ENCODE results near the gene ABL2. TPM values are rescaled to one million over a fixed set of nuclear protein-coding genes. Genes with fewer than 3 reads are reported as not detected.

The ABL2 gene
- total RNA-seq, 3 donors from 2014 or later (not counting 1 experiment from before 2014, with no cell fraction given) = 11.1 to 16.3 (median 12.9) TPM

DNA sequence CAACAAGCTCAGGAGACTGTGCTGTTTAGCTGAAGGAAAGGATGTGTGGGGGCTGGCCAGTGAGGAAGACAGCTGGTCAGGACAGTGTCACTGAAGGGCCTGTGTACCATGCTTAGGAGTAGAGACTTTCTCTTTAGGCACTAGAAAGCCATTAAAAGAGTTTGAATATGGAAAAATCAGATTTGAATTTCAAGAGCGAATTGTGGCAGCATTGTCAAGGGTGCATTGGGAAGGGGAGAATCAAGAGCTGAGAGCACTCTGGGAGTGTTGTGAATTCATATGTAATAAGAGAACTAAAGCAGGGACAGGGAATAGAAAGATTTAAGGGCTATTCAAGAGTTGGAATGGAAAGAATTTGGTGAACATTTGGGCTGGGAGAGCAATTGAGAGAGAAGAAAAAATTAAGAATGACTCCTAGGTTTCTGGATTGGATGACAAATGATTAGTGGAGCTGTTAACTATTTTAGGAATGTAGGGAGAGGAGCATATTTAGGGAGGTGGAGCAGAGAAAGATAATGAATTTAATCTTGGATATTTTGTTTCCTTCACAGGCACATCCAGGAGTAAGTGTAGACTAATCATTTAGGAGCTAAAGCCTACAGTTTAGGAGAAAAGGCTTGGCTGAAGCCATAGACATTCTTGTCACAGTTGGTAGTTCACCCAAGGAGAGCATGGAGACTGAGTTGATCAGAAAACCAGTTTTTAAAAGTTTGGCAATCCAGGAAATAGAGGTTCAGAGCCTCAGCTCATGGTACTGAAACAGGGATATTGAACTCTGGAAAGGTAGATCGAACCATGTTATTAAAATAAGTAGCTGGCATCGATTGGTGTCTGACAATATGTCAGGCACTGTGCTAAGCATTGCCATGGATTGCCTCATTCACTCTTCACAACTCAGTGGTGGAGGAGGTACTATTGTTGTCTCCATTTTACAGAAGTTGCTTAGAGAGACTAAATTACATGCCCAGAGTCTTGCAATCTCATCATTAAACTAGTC is 170.7 kb downstream of the ABL2 start:
- H3K4me1 ChIP-seq (ENCODE audit: control insufficient read depth, insufficient read depth, low read length) = no peaks in the 10 kb centered on the region
- 97% methylated on average over 3 of the region's 3 CpGs for WGBS (ENCODE audit: insufficient coverage)
- no peak overlapping the region for H3K27ac Mint-ChIP-seq
- H3K36me3 Mint-ChIP-seq = peaks cover 15% of the 10 kb centered on the region
- intact Hi-C loops (cut with micrococcal nuclease) = no loop called here
- H3K27ac ChIP-seq (ENCODE audit: low read length) = no peak overlapping the region
- no peak for DNase-seq
- H3K9me3 ChIP-seq (ENCODE audit: control insufficient read depth, insufficient read depth, low read length) = no peaks in the 10 kb centered on the region
- no peaks in the 10 kb centered on the region for H3K27me3 ChIP-seq (ENCODE audit: control insufficient read depth, insufficient read depth, low read length)
- H3K4me3 ChIP-seq (ENCODE audit: low read length) = no peak overlapping the region
- peaks cover 15% of the 10 kb centered on the region for H3K36me3 ChIP-seq (ENCODE audit: control insufficient read depth, insufficient read depth, low read length)
- ATAC-seq = no peak
- no peaks in the 10 kb centered on the region for H3K27me3 Mint-ChIP-seq (ENCODE audit: low read depth in 2 of 2)
- no peak overlapping the region for H3K4me3 Mint-ChIP-seq
- no peaks in the 10 kb centered on the region for H3K9me3 Mint-ChIP-seq
- H3K4me1 Mint-ChIP-seq = no peaks in the 10 kb centered on the region
- TF ChIP-seq, protein P1, sequence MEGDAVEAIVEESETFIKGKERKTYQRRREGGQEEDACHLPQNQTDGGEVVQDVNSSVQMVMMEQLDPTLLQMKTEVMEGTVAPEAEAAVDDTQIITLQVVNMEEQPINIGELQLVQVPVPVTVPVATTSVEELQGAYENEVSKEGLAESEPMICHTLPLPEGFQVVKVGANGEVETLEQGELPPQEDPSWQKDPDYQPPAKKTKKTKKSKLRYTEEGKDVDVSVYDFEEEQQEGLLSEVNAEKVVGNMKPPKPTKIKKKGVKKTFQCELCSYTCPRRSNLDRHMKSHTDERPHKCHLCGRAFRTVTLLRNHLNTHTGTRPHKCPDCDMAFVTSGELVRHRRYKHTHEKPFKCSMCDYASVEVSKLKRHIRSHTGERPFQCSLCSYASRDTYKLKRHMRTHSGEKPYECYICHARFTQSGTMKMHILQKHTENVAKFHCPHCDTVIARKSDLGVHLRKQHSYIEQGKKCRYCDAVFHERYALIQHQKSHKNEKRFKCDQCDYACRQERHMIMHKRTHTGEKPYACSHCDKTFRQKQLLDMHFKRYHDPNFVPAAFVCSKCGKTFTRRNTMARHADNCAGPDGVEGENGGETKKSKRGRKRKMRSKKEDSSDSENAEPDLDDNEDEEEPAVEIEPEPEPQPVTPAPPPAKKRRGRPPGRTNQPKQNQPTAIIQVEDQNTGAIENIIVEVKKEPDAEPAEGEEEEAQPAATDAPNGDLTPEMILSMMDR (IDR thresholded peaks at IDR 0.05) = no peak

DNA sequence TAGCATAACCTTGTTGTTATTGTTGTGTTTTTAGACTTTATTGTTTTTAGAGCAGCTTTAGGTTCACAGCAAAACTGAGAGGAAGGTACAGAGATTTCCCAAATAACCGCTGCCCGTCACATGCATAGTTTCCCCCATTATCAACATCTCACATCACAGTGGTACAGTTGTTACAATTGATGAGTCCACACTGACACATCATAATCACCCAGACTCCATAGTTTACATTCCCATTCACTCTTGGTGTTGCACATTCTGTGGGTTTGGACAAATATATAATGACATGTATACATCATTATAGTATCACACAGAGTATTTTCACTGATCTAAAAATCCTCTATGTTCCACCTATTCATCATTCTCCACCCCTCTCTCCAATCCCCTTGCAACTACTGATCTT is 173.5 kb downstream of the ABL2 start:
- H3K9me3 ChIP-seq (ENCODE audit: control insufficient read depth, insufficient read depth, low read length) = no peaks in the 10 kb centered on the region
- Mint-ChIP-seq H3K36me3 (peaks cover 15% of the 10 kb centered on the region), H3K9me3 (no peaks in the 10 kb centered on the region), H3K4me3 (no peak overlapping the region), H3K27me3 (ENCODE audit: low read depth in 2 of 2) (no peaks in the 10 kb centered on the region), H3K27ac (no peak overlapping the region), H3K4me1 (no peaks in the 10 kb centered on the region)
- WGBS (ENCODE audit: insufficient coverage) = 100% methylated on average over 2 of the region's 2 CpGs
- no peaks in the 10 kb centered on the region for H3K4me1 ChIP-seq (ENCODE audit: control insufficient read depth, insufficient read depth, low read length)
- no peak overlapping the region for H3K4me3 ChIP-seq (ENCODE audit: low read length)
- intact Hi-C loops (cut with micrococcal nuclease) = no loop called here
- no peak for ATAC-seq
- no peaks in the 10 kb centered on the region for H3K27me3 ChIP-seq (ENCODE audit: control insufficient read depth, insufficient read depth, low read length)
- peaks cover 14% of the 10 kb centered on the region for H3K36me3 ChIP-seq (ENCODE audit: control insufficient read depth, insufficient read depth, low read length)
- TF ChIP-seq, protein P1 (IDR thresholded peaks at IDR 0.05) = no peak
- H3K27ac ChIP-seq (ENCODE audit: low read length) = no peak overlapping the region
- DNase-seq = no peak

- no peak overlapping the region for H3K4me3 Mint-ChIP-seq
- no peaks in the 10 kb centered on the region for H3K27me3 Mint-ChIP-seq (ENCODE audit: low read depth in 2 of 2)
- intact Hi-C loops (cut with micrococcal nuclease) = no loop called here
- H3K27ac ChIP-seq (ENCODE audit: low read length) = no peak overlapping the region
- no peaks in the 10 kb centered on the region for H3K4me1 ChIP-seq (ENCODE audit: control insufficient read depth, insufficient read depth, low read length)
- 100% methylated on average over 1 of the region's 2 CpGs for WGBS (ENCODE audit: insufficient coverage)
- no peaks in the 10 kb centered on the region for H3K9me3 Mint-ChIP-seq
- H3K27ac Mint-ChIP-seq = no peak overlapping the region
- H3K36me3 Mint-ChIP-seq = peaks cover 15% of the 10 kb centered on the region
- peaks cover 17% of the 10 kb centered on the region for H3K36me3 ChIP-seq (ENCODE audit: control insufficient read depth, insufficient read depth, low read length)
- H3K4me1 Mint-ChIP-seq = peaks cover 0 to under 1% of the 10 kb centered on the region in 2 donors
- ATAC-seq (no peak), DNase-seq (no peak)
- H3K4me3 ChIP-seq (ENCODE audit: low read length) = no peak overlapping the region
- H3K9me3 ChIP-seq (ENCODE audit: control insufficient read depth, insufficient read depth, low read length) = no peaks in the 10 kb centered on the region
- no peaks in the 10 kb centered on the region for H3K27me3 ChIP-seq (ENCODE audit: control insufficient read depth, insufficient read depth, low read length)
- TF ChIP-seq, protein P1 (IDR thresholded peaks at IDR 0.05) = no peak
Observed at GRCh38 chr1:179053486-179053885, 176.0 kb downstream of the ABL2 start.

All from natural killer cell (primary cell).